Thyroid gland (tissue), 4 donors: ENCODE measurements around the gene IL36A. TPM values are rescaled to one million over a fixed set of nuclear protein-coding genes. Genes with fewer than 3 reads are reported as not detected.

ENCODE experiments used
- DNase-seq, 2 donors: peaks; one replicate each; pipeline ENCODE4 v3.0.0-alpha.2; 2019
- H3K27ac ChIP-seq, 3 donors: fragments of 200-600 bp; sonication (generic); 1 replicate in 2 of 3; 2 replicates in 1 of 3; pipeline ENCODE4 v1.5.1; 2016 to 2019; ENCODE audit warnings: mild to moderate bottlenecking in 1 of 3, moderate library complexity in 1 of 3
- H3K27me3 ChIP-seq: fragments of 200-600 bp; sonication (generic); one replicate; pipeline ENCODE4 v1.5.1; 2019
- H3K36me3 ChIP-seq, 2 donors: fragments of 200-600 bp; sonication (generic); one replicate each; pipeline ENCODE4 v1.5.1; 2016 to 2019
- H3K4me1 ChIP-seq, 2 donors: fragments of 200-600 bp; sonication (generic); one replicate each; pipeline ENCODE4 v1.5.1; 2017 to 2019
- H3K4me3 ChIP-seq, 3 donors: fragments of 200-600 bp; sonication (generic); replicated peaks in 1 of 3; 1 replicate in 2 of 3; 2 replicates in 1 of 3; pipeline ENCODE4 v1.5.1; 2016; ENCODE audit warnings: mild to moderate bottlenecking in 1 of 3
- H3K9me3 ChIP-seq: fragments of 200-600 bp; sonication (generic); one replicate; pipeline ENCODE4 v1.5.1; 2017
- CTCF ChIP-seq, 6 experiments: fragments of 200-600 bp in 3 of 6; fragments of 450-650 bp in 3 of 6; sonication (generic) in 3 of 6; IDR thresholded peaks; one replicate each; pipeline ENCODE4 v1.5.1; 2016 to 2019; ENCODE audit warnings: antibody characterized with exemption in 6 of 6, mild to moderate bottlenecking in 2 of 6, inconsistent platforms in 1 of 6, moderate library complexity in 1 of 6
- POLR2A ChIP-seq, 2 donors: fragments of 450-650 bp; IDR thresholded peaks; one replicate each; pipeline ENCODE4 v1.6.1; 2017; ENCODE audit warnings: antibody characterized with exemption in 2 of 2, mild to moderate bottlenecking in 2 of 2, moderate library complexity in 1 of 2
- WGBS, 2 donors: methylation state at CpG; one replicate each; pipeline ENCODE4 v1.1.5; 2017; 5-methylcytosine and 5-hydroxymethylcytosine counted together
- intact Hi-C: fragments of 100-400 bp; cut with DNase I; formaldehyde crosslinking; loops from one replicate; pipeline ENCODE4 v1.15.1; 2023
- small RNA-seq: library from RNA; depleted of rRNA; stranded (forward); fragments of <200 nt; gene quantifications from one replicate; pipeline ENCODE3, GENCODE V24; 2016
- total RNA-seq, 4 donors: library from RNA; depleted of rRNA; stranded (reverse); fragments of >200 nt; gene quantifications; one replicate each; pipeline ENCODE4 v1.2.3, GENCODE V29; 2016

The IL36A gene
- total RNA-seq, 4 donors from 2014 or later, result not detected

GRCh38 chr2:113052396-113052917, 47.2 kb downstream of the IL36A start, which contains the start of gene IL36B:
TSS of gene IL36B (minus strand) at chr2:113052867.
- no peaks in the 10 kb centered on the region for H3K4me1 ChIP-seq
- 73 to 81% methylated on average over 6 of the region's 6 CpGs for WGBS, 2 donors
- intact Hi-C loops, result no loop called here
- no peak within 1 kb of the TSS for H3K4me3 ChIP-seq
- H3K36me3 ChIP-seq, result no peaks in the 10 kb centered on the region
- no peaks in the 10 kb centered on the region for H3K27me3 ChIP-seq
- TF ChIP-seq CTCF (IDR thresholded peaks at IDR 0.05) (no peak), POLR2A (IDR thresholded peaks at IDR 0.05) (no peak)
- no peaks in the 10 kb centered on the region for H3K9me3 ChIP-seq
- DNase-seq, result no peak
- no peak within 1 kb of the TSS for H3K27ac ChIP-seq

GRCh38 chr2:113053666-113054065, 48.4 kb downstream of the IL36A start:
- WGBS, 2 donors, result 80 to 81% methylated on average over 3 of the region's 3 CpGs
- H3K27me3 ChIP-seq, result no peaks in the 10 kb centered on the region
- no peak overlapping the region for H3K4me3 ChIP-seq
- peaks cover 0 to 2% of the 10 kb centered on the region in 2 donors for H3K4me1 ChIP-seq
- no peak for DNase-seq
- H3K27ac ChIP-seq, result no peak overlapping the region
- no peaks in the 10 kb centered on the region for H3K36me3 ChIP-seq
- TF ChIP-seq CTCF (IDR thresholded peaks at IDR 0.05), result no peak
- no peak for TF ChIP-seq POLR2A (IDR thresholded peaks at IDR 0.05)
- intact Hi-C loops, result no loop called here
- no peaks in the 10 kb centered on the region for H3K9me3 ChIP-seq

- no peaks in the 10 kb centered on the region for H3K27me3 ChIP-seq
- no peak for TF ChIP-seq POLR2A (IDR thresholded peaks at IDR 0.05)
- H3K36me3 ChIP-seq, result no peaks in the 10 kb centered on the region
- no peak overlapping the region for H3K27ac ChIP-seq
- intact Hi-C loops, result no loop called here
- H3K4me3 ChIP-seq, result no peak overlapping the region
- peaks cover 0 to 4% of the 10 kb centered on the region in 2 donors for H3K4me1 ChIP-seq
- no peaks in the 10 kb centered on the region for H3K9me3 ChIP-seq
- DNase-seq, result no peak
These were observed 48.8 kb downstream of the IL36A start for GRCh38 chr2:113054066-113054465.

- TF ChIP-seq POLR2A (IDR thresholded peaks at IDR 0.05), result no peak
- TF ChIP-seq CTCF (IDR thresholded peaks at IDR 0.05), result no peak
- Histone ChIP-seq H3K36me3 (no peaks in the 10 kb centered on the region), H3K27me3 (no peaks in the 10 kb centered on the region), H3K27ac (no peak overlapping the region), H3K4me3 (no peak overlapping the region), H3K9me3 (no peaks in the 10 kb centered on the region), H3K4me1 (peaks cover 0 to 4% of the 10 kb centered on the region in 2 donors)
- no peak for DNase-seq
- intact Hi-C loops, result no loop called here
- WGBS, 2 donors, result 78 to 84% methylated on average over 1 of the region's 1 CpG
These were observed 51.3 kb downstream of the IL36A start for GRCh38 chr2:113056521-113056920.

GRCh38 chr2:113057117-113057516, 51.9 kb downstream of the IL36A start:
- Histone ChIP-seq H3K4me3 (no peak overlapping the region), H3K36me3 (no peaks in the 10 kb centered on the region), H3K4me1 (peaks cover 0 to 4% of the 10 kb centered on the region in 2 donors), H3K27me3 (no peaks in the 10 kb centered on the region), H3K27ac (no peak overlapping the region), H3K9me3 (no peaks in the 10 kb centered on the region)
- TF ChIP-seq POLR2A (IDR thresholded peaks at IDR 0.05) (no peak), CTCF (IDR thresholded peaks at IDR 0.05) (no peak)
- intact Hi-C loops, result no loop called here
- DNase-seq, result no peak
- 79 to 85% methylated on average over 1 of the region's 1 CpG for whole genome bisulfite sequencing, 2 donors

Small RNA genes lying within 50 kb of the gene (small RNA-seq; reads per million reads assigned to genes)
- not detected for gene HMGN2P23

Other genes starting within 250 kb of the IL36A start
- under 1 TPM in 3 of 4 donors, not detected in 1; 0.13 to 0.29 (median 0.22) TPM for gene CKAP2L, start 240.8 kb upstream of the IL36A start, total RNA-seq
- under 1 TPM in 1 of 4 donors, not detected in 3; 0.40 TPM for gene IL1A, start 221.0 kb upstream of the IL36A start, total RNA-seq
- gene IL1B, start 168.7 kb upstream of the IL36A start, total RNA-seq, result 1 to 10 TPM in 1 of 4 donors, under 1 TPM in 1, not detected in 2; 0.27 to 1.3 TPM
- not detected for gene IL37, start 94.3 kb upstream of the IL36A start, total RNA-seq
- gene IL36G, start 27.5 kb upstream of the IL36A start, total RNA-seq, result not detected
- not detected for gene IL36B, start 47.4 kb downstream of the IL36A start, total RNA-seq
- gene IL36RN, start 53.7 kb downstream of the IL36A start, total RNA-seq, result not detected
- gene IL1F10, start 62.5 kb downstream of the IL36A start, total RNA-seq, result not detected
- gene IL1RN, start 122.1 kb downstream of the IL36A start, total RNA-seq, result 1 to 10 TPM in 2 of 4 donors, under 1 TPM in 1, not detected in 1; 0.67 to 1.3 (median 1.3) TPM
- gene PSD4, start 168.5 kb downstream of the IL36A start, total RNA-seq, result 100 to 1,000 TPM in 3 of 4 donors, 10 to 100 TPM in 1; 63.7 to 136 (median 111) TPM